SKM-1 treated with dmso at 0.1 percent for 144 hours (cell line): ENCODE results near the gene DISP3.

ENCODE experiments used
- DNase-seq: peaks from one replicate; lab custom pipeline; 2025; ENCODE audit not compliant: unreplicated experiment; lab: John Stamatoyannopoulos, UW

DISP3 gene

GRCh38 chr1:11527541-11528452 lies 48.8 kb downstream of the DISP3 start:
- DNase-seq: no peak

- no peak for DNase-seq
Observed at GRCh38 chr1:11528611-11529261, 49.8 kb downstream of the DISP3 start.

- DNase-seq: no peak
Observed at GRCh38 chr1:11529330-11529729, 50.4 kb downstream of the DISP3 start.

GRCh38 chr1:11529763-11530730 lies 51.1 kb downstream of the DISP3 start:
- no peak for DNase-seq

- DNase-seq: no peak
Observed at GRCh38 chr1:11530731-11531311, 51.9 kb downstream of the DISP3 start.

- DNase-seq: no peak
Observed at GRCh38 chr1:11531314-11531870, 52.4 kb downstream of the DISP3 start.

- no peak for DNase-seq
Observed at GRCh38 chr1:11531943-11532342, 53.0 kb downstream of the DISP3 start.

- DNase-seq: no peak
Observed at GRCh38 chr1:11533790-11534787, 55.1 kb downstream of the DISP3 start.

GRCh38 chr1:11534846-11535245 lies 55.9 kb downstream of the DISP3 start:
- no peak for DNase-seq

GRCh38 chr1:11535316-11535715 lies 56.4 kb downstream of the DISP3 start:
- DNase-seq: no peak

- DNase-seq: no peak
Observed at GRCh38 chr1:11535761-11536572, 57.0 kb downstream of the DISP3 start.

- no peak for DNase-seq
Observed at GRCh38 chr1:11536573-11537379, 57.8 kb downstream of the DISP3 start.

GRCh38 chr1:11537380-11537764 lies 58.4 kb downstream of the DISP3 start:
- no peak for DNase-seq

GRCh38 chr1:11537854-11538591 lies 59.1 kb downstream of the DISP3 start:
- no peak for DNase-seq

- DNase-seq: no peak
Observed at GRCh38 chr1:11538886-11539285, 59.9 kb downstream of the DISP3 start.

GRCh38 chr1:11539850-11540772 lies 61.2 kb downstream of the DISP3 start:
- no peak for DNase-seq
